ENCODE results near the gene HPSE.

GRCh38 chr4:83371936-83372335 is 37.3 kb upstream of the HPSE start:
- TF ChIP-seq CTCF (IDR thresholded peaks at IDR 0.05; ENCODE audit: low read depth, low read length, missing input control), result no peak
- no peak for TF ChIP-seq MAX (IDR thresholded peaks at IDR 0.05)
- no peak for TF ChIP-seq ZBTB33 (IDR thresholded peaks at IDR 0.05)
- no peak for TF ChIP-seq EGR1 (IDR thresholded peaks at IDR 0.05; ENCODE audit: low read depth in 2 of 2)
- no peak for TF ChIP-seq SP1 (IDR thresholded peaks at IDR 0.05)
- TF ChIP-seq YY1 (IDR thresholded peaks at IDR 0.05), result no peak
- TF ChIP-seq HNF4A (conservative IDR thresholded peaks at IDR 0.05), result no peak
- TF ChIP-seq REST (IDR thresholded peaks at IDR 0.05), result no peak
- TF ChIP-seq NR2F2 (IDR thresholded peaks at IDR 0.05), result no peak
- no peak for TF ChIP-seq RAD21 (IDR thresholded peaks at IDR 0.05)
- TF ChIP-seq GABPA (IDR thresholded peaks at IDR 0.05 in 1 of 2, conservative IDR thresholded peaks at IDR 0.05 in 1 of 2), result no peak
- no peak for TF ChIP-seq JUND (IDR thresholded peaks at IDR 0.05)
- TF ChIP-seq TAF1 (conservative IDR thresholded peaks at IDR 0.05), result no peak
- TF ChIP-seq ATF3 (IDR thresholded peaks at IDR 0.05), result no peak

Data from liver (tissue), 3 donors.